Inflammatory macrophage treated with lipopolysaccharide for 1 hour (primary cell): ENCODE data around the gene PGM2L1.
A peak's percentile ranks its signal among the peaks of the same experiment; 100 is the strongest.
"Not testable (repeated sequence)": the region's sequence is repeated elsewhere in the genome, so short reads cannot be mapped to it uniquely, and the experiment has no call there.

Experiments
- DNase-seq, 2 donors: peaks; one replicate each; pipeline ENCODE4 v3.0.0-alpha.2; 2020 to 2022

The PGM2L1 gene

DNA sequence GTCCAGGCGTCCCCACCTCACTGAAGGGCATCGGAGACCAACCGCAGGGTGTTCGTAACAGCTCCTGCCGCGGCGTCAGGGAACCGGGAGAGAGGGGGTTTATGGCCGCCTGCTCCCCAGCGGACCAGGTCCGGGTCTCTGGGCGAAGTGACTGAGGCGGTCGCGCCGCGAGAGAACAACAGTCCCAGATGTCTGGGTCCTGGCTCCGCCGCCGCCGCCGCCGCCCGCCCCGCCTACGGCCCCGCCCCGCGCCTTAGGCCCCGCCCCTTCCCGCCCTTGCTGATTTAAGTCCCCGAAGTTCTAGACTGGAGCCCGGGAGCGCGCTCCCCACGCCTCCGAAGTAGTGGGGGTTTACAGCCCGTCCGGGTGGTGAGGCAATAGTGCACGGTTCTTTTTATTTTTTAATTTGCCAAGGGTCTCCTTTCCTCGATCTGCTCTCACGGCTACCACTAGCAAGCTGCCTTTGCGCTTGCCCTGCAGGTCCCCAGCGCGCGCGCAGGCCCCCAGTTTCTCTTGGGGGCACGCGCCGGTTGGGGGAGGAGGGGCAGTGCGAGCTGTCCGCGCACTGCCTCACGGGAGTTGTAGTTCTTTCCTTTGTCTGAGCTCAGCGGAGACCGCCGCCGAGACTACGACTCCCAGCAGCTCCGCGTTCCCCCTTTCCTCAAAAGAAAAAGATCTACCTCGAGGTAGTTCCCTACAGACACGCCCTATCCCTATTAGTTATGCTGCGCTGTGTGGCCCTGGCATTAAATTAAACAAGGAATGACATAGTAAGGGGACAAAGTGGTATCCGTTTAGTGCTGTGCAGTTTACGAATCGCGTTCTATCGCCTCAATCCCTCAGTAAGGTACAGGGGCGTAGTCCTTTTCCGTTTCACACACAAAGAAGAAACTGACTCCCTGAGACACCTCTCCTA lies at the start of gene PGM2L1:
PGM2L1 (minus strand) TSS at position 190 of the 916 bp plus-strand sequence. CDS start 272 bp downstream, outside the sequence.
- peak; percentile 90 to 93 for DNase-seq

DNA sequence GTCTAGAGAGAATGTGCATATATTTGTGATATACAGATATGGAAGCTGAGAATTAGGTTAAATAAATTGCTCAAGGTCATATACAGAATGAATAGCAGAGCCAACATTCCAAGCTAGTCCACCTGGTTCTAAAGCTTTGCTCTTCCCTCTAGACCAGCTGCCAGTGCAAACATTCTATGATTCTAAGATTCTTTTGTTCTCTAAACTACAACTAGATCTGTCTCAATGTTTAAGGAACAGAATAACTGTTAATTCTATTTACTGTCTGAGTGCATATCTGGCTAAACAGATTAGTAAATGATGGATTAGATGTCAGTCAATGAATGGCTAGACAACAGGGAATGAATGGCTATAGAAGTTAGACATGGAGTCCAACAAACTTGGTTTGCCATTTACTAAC lies 49.5 kb upstream of the PGM2L1 start:
- DNase-seq: no peak

DNA sequence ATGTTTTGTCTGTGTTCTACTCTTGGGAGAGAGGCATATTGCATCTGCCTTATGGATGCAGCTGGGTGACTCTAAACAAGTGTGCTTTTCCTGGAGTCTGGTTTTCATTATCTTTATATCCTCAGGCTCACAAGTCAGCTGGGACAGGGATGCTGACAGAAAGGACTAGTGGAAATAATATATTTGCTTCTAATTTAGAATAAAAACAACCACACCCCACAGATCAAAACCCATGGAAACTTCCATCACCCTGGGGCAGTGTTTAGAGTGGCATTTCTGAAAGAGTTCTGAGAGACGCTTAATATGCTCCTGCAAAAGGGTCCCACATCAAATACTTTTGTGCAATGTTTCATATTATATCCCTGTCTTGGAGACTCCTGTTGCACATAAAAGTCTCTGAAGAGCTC lies 48.3 kb upstream of the PGM2L1 start:
- DNase-seq: no peak

DNA sequence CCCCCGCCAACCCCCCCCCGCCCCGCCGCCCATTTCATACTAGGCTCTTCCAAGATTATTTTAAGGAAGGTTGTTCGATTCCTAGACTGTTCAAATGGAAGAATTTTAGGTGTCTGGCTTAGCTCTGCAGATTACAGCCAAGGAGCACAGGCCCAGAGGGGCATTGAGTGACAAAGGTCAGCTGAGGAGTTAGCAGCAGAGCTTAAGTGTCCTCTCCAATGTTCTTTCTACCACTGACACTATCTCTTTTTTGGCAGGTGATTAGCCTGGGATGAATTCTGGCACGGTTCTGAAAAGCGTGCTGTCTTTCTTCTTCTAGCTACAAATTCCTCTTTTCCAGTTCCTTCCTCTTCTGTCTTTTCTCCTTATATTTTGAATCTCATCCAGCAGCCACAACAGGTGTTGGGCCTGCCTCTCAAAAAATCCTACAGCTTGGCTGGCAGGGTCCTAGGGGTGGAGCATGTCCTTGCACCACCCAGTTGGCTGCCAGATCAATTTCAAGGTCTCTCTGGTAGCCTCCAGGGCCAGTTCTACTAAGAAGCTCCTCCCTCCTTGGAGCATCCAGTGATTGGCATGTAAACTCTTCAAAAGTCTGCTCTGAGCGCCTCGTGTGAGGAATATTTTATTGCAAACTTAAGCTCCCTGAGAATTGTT lies 46.1 kb upstream of the PGM2L1 start:
- no peak for DNase-seq

DNA sequence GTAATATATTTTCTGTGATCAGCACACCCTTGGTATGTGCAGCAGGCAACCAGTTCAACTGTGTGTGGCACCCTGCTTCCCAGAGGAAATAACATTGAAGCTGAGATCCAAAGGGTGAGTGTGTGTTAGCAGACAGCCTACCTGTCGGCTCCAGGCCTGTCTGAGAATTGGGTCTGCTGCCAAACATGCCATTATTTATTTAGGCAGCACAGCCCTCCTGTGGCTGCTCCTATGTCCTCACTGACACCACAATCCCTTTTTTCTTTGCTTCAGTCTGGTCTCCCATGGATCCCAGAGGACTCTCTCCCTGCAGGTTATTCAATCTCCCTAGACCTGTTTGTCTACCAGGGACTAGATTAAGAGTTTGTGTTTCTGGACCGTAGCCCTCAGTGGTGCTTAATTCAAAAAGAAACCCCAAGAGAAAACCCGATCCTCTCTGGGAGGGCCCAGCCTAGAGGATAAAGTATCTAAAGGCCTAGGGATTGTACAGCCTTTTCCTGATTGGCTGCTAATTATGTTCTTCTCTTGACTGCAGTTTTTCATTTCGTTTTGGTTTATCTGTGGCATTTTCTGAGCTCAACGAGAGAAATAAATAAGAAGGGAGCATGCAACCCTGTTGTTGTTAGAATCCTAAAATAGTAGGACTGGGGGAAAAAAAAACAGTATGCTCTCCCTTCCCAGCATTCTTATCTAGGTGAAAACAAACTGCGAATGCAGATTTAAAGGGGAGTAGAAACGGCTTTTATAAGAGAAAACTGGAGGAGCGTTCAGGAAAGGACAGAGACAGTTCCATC lies 45.0 kb upstream of the PGM2L1 start:
- DNase-seq: no peak

DNA sequence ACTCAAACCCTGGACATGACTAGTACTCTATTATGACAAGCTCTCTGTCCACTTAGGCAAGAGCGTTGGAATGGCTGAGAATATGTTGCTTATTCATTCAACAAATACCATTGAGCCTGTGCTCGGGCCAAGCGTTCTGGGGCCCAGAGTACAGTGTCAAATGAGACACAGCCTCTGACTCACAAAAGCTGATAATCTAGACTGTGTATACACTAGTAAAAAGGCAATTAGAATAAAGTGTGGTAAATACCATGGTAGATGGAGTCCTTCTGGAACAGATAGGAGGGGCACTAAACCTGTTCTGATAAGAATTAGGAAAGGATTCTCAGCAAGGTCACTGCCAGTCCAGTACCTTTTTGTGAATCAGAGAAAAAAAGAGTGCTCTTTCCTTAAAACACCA lies 44.4 kb upstream of the PGM2L1 start:
- no peak for DNase-seq

DNA sequence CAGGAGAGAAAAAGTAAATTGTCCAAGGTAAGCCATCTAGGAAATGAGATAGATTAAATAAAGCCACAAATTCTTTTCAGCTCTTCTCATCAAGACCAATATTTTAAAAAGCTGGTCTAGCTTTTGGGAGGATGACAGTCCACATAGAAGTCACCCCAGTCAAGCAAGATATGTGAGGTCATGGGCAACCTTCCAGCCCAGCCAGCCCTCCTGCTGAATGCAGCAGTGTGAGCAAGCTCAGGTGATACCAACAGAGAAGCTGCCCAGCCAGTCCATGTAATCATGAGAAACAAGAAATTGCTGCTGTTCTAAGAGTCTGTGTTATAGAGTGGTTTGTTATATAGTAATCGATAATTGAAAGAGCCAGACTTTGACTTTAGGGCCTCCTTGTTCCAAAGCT lies 40.4 kb upstream of the PGM2L1 start:
- no peak for DNase-seq

DNA sequence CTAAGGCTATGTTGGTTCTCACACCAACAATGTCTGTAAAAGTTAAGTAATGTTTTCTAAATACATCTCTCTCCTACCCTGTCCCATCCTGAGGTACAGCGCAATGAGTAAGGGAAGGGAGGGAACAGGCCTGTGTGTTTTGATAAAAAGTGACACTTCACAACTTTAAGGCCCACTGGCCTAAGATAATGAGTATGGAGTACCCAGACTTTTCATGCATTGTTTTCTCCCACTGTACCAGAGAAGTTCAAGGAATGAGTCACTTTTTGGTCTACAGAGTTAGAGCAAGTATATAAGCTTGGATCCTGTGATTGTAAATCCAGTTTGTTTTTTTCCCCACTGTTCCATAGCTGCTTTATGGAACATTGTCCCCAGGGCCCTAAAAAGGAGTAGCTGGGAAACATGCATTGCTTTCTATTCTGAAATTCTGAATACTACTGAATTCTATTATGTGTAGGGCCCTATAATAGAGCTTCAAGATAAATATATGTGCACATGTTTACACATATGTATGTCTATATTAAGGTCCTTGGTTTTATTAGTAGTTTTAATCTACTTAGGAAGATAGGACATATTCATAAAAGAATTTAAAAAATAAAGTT lies 39.3 kb upstream of the PGM2L1 start:
- DNase-seq: no peak

DNA sequence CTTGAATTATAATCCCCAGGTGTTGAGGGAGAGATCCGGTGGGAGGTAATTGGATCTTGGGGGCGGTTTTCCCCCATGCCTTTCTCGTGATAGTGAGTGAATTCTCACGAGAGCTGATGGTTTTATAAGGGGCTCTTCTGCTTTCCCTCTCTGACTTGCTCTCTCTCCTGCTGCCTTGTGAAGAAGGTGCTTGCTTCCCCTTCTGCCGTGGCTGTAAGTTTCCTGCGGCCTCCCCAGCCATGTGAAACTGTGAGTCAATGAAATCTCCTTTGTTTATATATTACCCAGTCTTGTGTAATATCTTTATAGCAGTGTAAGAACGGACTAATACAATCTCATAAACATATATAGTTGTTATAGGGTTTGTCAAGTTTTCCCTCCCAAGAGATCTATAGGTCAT lies 36.3 kb upstream of the PGM2L1 start:
- peak; percentile 30 to 72 for DNase-seq

DNA sequence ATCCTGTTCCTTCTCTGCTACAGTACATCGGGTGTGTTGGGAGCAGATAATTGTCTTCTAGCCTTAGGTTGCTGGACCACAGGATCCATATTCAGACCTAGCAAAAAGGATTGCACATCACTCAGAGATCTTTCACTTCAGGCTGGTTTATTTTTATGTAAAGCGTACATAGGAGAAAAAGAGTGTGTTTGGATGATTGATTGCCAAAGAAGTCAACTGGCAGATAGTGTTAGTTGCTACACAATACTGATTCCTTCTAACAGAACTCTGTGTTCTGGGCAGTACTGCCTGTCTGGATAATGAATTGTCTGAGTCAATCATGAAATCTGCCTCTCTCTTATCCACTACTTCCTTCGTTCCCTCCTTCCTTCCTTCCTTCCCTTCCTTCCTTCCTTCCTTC lies 31.0 kb upstream of the PGM2L1 start:
- DNase-seq: no peak

DNA sequence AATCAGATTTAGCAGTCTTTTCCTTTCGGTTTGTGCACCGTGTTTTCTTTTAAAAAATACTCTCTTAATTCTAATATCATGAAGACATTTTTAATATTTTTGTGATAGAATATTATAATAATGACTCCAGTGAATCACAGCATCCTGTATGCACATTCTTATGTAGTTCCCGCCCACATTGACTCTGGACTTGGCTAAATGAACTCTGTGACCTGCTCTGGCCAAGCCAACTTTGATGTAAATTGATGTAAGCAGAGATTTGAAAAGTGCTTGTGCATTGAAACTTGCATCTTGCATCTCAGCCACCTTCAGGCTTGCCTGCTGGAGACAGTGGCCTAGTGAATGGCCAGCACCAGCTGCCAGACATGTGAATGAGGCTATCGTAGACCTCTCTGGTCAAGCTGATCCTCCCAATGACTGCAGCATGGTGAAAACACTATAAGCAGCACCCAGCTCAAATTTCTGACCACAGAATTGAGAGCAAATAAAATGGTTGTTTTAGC lies 29.2 kb upstream of the PGM2L1 start:
- DNase-seq: no peak

DNA sequence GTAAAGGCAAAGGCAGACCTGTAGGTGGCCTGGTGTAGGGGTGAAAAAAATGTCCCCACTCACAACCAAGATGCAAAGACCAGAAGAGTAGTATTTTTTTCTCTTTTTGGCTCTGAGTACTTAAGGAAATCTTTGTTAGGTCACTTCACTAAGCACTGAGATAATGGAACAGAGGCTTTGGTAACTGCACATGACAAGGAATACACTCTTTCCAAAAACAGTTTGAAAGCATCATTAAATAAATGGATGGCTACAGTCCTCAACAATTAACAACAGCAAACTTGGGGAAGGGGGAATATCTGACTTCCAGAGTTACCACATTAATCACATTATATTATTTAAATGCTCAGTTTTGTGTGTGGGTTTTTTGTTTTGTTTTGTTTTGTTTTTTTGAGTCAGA lies 26.9 kb upstream of the PGM2L1 start:
- DNase-seq: no peak

DNA sequence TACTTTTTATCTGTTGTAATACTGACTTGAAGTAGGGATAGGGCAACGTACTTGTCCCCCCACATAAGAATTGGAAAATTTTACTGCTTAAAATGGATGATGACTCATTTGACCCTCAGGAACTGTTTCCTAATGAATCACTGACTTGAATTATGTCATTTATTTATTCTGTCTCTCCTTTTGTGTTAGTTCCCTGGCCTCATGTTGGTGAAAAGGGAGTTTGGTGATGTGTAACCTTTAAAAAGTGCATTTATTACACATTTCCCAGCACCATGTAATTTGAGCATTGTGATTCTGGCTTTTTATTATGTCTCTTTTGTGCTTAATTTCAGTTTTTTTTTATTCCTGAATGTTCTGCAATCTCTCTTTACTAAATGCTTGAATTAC lies 20.3 kb upstream of the PGM2L1 start:
- DNase-seq: peak in 1 of 2 donors; percentile 10

DNA sequence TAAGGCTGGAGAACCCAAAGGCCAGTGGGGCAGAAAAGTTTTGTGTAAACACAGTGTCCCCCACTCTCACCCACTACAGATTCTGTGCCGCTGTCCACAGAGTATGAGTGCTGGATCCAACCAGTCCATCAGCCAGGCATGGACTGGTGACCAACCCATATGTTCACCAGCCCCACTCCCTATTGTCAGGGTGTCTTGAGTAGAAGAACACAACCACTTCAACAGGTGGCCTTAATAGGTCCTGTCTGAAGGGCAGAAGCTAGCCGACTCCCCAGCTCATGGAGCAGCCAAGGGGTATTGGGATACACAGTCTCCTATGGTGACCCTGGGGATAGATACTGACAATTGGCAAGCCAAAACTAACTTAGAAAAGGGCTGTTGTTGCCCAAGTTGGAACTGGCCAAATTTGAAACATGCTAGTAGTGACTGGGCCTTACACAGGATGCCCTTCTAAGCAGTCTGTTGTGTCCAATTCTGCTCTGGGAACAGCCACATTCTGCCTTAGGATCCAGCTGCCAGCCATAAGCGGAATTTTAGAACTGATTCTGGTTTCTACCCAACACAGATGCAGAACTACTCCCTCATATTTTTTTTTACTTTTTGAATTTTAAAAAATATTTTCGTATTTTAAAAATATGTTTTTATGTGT lies 19.8 kb upstream of the PGM2L1 start:
- no peak for DNase-seq

DNA sequence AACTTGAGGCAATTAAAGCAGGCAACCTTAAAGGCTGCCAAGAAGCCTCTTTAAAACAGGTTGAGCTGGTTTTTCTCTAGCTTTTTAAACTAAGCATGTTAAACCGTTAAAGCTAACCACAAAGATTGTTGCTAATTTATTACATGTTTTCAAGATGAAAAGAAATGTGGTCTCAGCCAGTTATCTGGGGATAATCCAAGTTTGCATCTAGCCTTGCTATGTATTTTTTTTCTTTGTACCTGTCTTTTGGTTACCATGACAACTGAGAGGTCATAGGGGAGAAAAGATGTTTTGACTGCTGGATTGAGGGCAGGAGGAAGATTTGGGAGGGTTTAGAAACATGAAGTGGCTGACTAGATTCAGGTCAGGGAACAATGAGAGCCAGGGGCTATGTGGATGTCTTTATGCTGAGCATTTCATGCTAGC lies 19.2 kb upstream of the PGM2L1 start:
- no peak for DNase-seq

DNA sequence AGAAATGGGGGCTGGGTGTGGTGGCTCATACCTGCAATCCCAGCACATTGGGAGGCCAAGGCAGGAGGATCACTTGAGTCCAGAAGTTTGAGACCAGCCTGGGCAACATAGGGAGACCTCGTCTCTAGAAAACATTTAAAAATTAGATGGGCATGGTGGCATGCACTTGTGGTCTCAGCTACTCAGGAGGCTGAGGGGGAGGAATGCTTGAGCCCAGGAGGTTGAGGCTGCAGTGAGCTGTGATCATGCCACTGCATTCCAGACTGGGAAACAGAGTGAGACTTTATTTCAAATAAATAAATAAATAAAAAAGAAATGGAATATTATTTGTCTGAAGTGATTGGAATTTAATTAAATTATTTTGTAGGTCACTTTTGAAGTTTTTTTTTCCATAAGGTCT lies 18.7 kb upstream of the PGM2L1 start:
- not testable (repeated sequence) for DNase-seq

DNA sequence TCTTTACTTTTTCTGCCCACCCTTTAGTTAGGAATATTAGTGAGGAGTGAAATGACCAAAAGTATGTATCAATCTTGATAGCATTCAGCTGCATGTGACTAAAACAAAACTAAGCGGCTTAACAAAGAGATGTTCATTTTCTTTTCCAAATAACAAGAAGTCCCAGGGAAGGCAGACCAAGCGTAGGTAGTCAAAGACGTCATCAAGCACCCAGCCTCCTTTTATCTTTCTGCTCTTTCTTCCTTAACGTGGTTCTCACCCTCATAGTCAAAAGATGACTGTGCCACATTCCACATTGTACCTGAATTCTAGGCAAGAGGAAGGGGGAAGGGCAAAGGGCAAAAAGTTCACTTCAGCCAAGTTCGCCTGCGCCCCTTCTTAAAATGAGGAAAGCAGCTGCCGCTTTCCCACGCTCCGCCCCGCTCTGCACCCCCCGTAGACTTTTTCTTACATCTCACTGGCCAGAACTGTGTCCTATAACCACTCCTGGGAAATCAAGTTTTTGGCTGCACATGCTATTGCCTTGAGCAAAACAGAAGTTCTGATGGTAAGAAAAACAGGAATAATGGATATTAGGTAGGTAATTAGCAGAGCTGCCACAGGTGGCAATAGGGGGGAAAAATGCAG lies 14.6 kb upstream of the PGM2L1 start:
- DNase-seq: no peak

DNA sequence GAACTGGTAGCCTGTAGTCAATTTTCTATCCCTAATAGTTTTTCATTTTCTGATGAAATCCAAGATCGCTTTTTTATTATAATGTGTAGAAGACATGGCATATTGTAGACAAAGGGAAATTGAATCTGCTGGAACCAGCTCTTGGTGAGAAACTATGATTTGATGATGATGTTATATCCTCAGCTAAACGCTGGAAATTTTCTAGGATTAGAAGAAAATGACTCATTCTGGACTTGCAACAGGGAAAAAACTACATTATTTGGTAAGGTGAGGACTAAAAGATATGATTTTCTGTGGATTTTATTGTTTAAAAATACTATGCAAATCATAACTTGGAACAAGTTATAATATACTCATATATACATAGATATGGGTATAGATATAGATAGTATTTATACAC lies 14.1 kb upstream of the PGM2L1 start:
- DNase-seq: peak; percentile 26 to 44

DNA sequence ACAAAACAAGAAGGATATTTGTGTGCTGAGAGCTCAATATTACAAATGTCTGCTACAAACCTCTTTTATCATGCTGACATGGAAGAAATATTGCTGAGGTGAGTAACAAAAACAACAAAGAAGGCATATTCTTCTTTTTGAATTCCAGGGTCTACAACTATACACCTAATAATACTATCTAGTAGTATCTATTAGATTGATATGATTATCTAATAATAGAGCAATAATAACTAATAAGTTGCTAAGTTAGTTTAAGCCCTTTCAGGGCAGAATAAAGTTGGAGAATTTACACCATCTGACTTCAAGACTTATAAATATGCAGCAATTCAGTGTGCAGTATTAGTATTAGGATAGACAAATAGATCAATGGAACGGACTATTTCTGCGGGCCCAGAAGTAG lies 11.4 kb upstream of the PGM2L1 start:
- DNase-seq: no peak

DNA sequence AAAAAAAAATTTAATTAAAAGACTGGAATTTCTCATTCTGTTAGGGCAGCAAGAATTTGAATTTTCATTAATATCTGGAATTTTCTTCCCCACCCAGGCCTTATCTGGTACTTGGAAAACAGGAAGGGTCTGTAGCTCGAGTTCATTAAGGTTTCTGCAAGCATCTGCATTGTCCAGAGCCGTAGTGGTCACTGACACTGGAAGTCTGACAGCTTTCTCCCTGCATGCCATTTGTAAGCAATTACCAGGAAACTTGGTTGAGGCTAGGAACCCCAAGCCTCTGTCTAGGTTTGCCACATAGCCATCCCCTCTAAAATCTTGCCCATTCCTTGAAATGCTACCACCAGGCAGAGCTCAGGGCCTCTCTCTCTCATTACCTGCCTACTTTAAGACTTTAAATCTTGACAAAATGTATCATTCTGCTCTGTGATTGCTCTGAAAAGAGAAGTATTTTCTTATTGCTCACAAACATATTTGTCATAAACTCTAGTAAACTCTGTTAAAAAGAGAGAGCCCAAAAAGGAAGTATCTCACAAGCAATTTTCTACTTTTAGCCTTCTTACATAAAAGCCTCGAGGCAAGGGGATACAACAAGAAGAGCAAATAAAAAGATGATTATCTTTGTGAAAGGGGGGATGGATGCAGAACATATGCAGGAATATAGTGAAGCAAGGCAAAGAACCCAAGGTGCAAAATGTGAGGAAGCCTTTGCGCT lies 5.5 kb upstream of the PGM2L1 start:
- no peak for DNase-seq

DNA sequence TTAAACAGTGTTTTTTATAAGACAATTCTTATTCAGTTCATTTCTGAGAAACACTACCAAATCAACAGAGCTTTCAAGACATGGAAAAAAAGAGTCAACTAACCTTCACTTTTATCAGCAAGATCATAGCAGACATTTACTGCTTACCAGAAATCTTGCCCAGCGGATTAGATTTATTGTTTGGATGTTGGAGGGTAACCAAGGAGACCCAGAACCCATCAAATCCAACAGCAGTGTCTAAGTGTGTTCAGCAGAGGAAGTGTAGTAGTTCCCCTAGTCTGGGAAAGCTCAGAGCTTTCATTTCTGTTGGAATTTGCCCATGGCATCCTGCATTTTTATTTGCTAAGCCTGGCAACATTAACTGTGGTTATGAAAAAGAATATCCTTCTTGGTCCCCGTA lies 2.4 kb upstream of the PGM2L1 start:
- no peak for DNase-seq
